HG03039 (cell line): ENCODE measurements around the gene ZMYND15.
"Not testable (repeated sequence)": the region's sequence is repeated elsewhere in the genome, so short reads cannot be mapped to it uniquely, and the experiment has no call there.

Source experiments
- ATAC-seq: cut with Tn5 transposase; IDR thresholded peaks from one replicate; pipeline ENCODE4 v1.9.1; 2021; ENCODE audit warnings: mild to moderate bottlenecking, moderate library complexity; ENCODE audit not compliant: unreplicated experiment

ZMYND15 gene

GRCh38 chr17:4739122-4740024 lies at the start of gene ZMYND15, which contains the start of gene CXCL16:
Gene ZMYND15 (plus strand): TSS chr17:4739833. CDS start chr17:4740549, 716 bp downstream.
Gene CXCL16 (minus strand): TSS chr17:4739928. CDS start chr17:4739339, 589 bp downstream.
- ATAC-seq = no peak

- not testable (repeated sequence) for ATAC-seq
Measured at GRCh38 chr17:4689872-4690271, 49.8 kb upstream of the ZMYND15 start.

DNA sequence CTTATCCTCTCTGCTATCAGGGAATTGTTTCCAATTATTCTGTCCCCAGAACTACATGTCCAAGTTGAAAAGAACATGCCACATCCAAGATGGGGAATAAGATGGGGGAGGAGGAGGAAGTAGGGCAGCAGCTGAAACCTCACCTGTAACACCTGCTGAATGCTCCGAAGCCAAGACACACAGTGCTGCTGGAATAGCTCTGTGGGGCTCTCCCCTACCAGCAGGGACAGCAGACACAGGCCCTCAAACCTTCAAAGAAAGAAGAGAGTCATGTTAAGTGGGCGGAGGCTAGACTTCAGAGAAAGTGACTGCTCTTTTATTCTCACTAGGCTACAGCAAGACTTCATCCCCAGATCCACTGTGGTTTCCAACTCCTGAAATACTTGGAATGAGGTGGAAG lies 48.9 kb upstream of the ZMYND15 start:
- no peak for ATAC-seq

DNA sequence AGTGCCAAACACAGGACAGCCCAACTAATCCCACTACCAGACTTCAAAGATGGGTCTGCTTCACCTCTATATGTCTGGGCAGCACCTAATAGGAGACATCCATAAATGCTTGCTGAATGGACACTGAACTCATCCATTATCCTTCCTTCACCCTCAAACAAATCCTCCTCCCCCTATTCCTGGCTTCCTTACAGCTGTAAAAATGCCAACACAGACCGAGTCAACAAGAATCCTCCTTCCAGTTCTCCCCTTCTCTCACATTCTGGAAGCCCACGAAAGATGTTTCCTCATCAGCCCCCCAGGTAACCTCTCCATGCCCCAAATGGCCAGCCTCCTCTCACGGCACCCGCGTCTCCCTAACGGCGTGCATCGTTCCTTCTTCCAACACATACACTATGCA lies 47.9 kb upstream of the ZMYND15 start:
- ATAC-seq = no peak

DNA sequence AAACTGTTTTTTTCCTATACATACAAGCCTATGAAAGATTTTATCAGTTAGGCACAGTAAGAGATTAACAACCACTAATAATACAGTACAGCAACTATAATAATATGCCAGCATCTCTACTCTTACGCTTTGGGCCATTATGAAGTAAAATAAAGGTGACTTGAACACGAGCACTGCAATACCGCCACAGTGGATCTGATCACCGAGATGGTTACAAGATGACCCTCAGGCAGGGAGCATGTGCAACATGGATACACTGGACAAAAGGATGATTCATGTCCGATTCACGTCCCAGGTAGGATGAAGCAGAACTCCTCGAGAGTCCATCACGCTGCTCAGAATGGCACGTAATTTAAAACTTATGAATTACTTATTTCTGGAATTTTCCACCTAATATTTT lies 46.2 kb upstream of the ZMYND15 start:
- ATAC-seq = no peak

GRCh38 chr17:4696437-4696805 lies 43.2 kb upstream of the ZMYND15 start:
- ATAC-seq = no peak

- ATAC-seq = not testable (repeated sequence)
Measured at GRCh38 chr17:4699401-4700056, 40.1 kb upstream of the ZMYND15 start.

- no peak for ATAC-seq
Measured at GRCh38 chr17:4701116-4701515, 38.5 kb upstream of the ZMYND15 start.

DNA sequence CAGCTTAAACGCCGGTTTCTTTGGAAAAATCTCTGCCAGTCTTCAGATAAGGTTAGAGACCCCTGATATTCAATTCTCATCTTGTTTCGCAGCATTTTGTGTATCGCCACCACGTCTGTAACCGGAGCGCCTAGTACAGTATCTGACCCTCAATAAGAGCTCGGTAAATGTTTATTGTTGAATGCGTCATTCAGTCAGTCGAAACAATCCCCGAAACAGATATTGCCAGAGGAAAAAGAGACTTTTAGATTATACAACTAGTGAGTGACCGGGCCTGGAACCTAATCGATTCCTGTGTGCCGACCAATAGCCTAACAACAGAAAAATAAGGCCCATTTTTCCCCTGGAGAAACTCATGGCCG lies 36.3 kb upstream of the ZMYND15 start:
- no peak for ATAC-seq

DNA sequence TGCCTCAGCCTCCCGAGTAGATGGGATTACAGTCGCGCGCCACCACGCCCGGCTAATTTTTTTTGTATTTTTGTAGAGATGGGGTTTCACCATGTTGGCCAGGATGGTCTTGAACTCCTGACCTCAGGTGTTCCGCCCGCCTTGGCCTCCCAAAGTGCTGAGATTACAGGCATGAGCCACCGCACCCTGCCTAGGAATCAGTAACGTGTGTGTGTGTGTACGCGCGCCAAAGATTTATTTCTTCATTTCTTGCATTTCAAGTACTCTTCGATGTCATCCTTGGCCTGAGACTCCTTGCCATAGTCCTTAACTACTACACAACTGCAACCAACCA lies 35.1 kb upstream of the ZMYND15 start:
- ATAC-seq = not testable (repeated sequence)

DNA sequence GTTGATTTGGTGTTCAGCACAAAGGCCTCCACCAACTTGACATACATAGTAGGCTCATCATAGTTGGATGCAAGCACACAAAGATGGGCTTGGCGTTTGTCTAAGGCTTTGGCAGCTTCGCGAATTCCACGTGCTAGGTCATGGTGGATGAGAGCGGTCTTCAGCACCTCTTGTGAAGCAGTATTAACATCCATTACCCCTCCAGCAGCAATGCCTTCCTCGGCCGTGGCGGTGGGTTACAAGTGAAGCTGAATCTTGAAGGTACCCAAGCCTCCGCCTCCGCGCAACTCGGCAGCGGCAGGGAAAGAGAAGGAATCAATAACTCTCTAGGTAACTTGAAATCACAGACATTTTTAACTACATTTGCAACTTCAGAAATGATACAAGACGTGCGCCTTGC lies 34.6 kb upstream of the ZMYND15 start:
- ATAC-seq = no peak

DNA sequence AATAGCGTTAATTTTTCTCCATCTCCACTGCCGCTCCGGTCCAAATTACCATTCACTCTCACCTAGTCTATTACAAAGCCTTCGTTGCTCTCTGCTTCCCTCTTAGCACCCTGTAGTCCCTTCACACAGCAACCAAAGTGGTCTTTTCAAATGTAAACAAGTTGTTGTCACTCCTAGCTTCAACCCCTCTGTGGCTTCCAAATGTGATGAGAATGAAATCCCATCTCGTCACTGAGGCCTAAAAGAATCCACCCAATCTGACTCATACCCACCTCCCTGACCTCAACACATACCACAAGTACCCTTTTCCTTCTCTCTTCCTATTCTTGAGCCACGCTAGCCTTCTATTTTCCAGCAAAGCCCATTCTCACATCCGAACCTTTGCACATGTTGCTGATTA lies 33.5 kb upstream of the ZMYND15 start:
- no peak for ATAC-seq

DNA sequence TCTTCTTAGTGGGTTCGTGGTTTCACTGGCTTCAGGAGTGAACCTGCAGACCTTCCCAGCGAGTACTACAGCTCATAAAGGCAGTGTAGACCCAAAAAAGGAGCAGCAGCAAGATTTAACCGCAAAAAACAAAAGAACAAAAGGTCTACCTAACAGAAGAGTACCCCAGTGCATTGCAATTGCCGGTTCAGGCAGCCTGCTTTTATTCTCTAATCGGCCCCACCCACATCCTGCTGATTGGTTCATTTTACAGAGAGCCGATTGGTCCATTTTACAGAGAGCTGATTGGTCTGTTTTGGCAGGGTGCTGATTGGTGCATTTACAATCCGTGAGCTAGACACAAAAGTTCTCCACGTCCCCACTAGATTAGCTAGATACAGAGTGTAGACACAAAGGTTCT lies 31.2 kb upstream of the ZMYND15 start:
- ATAC-seq = no peak

DNA sequence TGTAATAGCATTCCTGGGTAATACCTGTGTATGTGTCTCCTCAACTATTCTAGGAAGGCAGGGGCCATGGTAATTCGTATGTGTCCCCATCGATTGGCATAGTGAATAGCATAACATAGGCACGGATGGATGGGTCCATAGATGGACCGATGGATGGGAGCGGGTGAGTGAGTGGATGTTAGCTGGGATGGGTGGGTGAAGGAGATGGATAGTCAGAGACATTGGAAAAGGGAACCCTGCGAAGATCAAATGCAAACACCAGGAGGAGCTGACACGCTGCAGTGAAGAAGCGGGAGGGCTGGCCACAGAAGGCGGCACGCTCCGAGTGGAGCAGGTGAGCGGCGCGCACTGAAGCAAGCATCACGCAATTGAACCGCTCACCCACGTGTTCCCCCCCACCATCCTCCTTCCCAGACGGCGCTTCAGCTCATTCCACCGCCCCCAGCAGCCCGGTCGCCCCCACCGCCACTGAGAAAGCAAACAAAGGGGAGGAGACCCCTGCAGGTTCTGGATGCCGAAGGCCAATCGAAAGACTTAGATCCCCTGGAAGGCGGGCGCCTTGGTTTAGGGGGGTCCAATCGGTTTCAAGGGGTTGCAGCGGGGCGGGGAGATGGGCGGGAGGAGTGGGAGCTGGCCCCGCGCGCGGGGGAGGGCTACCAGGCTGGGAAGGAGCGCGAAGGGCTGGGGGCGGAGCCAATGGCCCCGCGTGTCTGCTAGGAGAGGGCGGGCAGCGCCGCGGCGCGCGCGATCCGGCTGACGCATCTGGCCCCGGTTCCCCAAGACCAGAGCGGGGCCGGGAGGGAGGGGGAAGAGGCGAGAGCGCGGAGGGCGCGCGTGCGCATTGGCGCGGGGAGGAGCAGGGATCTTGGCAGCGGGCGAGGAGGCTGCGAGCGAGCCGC lies 29.6 kb upstream of the ZMYND15 start, which contains the start of gene ARRB2:
ARRB2 (plus strand) TSS at position 839 of the 899 bp plus-strand sequence. CDS start 90 bp downstream, outside the sequence.
- ATAC-seq = peak; percentile 81

DNA sequence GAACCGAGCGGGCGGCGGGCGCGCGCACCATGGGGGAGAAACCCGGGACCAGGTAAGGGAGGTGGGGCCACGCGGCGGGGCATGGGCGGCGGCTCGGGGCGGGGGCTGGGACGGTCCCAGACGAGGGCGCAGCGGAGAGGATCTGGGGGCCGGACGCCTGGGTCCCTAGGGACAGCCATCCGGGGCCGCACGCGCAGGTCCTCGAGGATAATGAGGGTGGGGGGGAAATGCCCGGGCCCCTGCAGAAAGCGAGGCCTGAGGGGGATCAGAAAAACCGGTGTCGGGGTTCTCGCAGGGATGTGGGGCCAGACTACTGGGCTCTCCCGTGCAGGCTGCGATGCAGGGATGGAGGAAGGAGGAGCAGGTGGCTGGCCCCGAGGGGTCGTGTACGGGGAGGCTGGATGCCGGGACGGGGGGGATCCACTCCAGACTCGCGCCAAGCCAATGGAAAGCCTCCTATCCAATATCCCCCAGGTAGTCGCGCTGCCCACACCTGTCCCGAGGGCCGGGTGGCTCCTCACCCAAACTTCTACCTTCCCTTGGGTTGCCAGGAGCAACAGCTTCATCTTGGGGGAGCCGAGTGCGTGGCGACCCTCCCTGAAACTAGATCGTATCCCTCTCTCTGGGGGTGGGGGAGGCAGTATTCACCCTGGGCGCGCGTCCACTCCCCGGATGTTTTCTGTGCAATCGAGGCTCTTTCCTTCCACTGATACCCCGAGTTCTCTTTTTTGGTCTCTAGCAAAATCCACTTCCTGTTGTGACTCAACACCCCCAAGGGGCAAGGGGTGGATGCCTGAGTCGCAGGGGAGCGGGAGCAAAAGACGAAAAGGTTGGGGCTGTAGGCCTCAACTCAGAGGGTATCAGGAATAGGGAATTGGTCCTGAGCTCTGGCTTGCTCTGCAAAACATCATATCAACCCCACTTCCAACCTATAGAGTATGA lies 28.7 kb upstream of the ZMYND15 start:
- ATAC-seq = no peak

GRCh38 chr17:4711661-4712181 lies 27.9 kb upstream of the ZMYND15 start:
- no peak for ATAC-seq

DNA sequence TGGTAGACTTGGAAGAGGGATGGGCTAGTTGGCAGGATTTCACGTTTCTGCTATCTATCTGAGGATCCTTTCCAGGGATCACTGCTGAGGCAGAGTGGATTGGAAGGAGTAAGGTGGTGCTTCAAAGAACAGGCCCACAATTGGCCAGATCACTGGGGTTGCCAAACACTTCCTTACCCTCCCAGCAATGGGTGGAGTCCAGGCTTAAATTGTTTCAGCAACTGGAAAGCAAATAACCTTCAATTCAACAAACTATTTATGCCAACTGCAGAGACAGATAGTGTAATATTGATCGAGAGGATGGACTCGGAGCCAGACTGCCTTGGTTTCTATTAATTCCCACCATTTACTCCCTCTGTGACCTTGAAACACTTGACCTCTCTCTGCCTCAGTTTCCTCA lies 27.1 kb upstream of the ZMYND15 start:
- no peak for ATAC-seq

GRCh38 chr17:4714340-4715062 lies 25.1 kb upstream of the ZMYND15 start:
- ATAC-seq = not testable (repeated sequence)

- no peak for ATAC-seq
Measured at GRCh38 chr17:4715063-4715744, 24.4 kb upstream of the ZMYND15 start.
